OCI-LY1 (cell line): Measurements from ENCODE around the gene ZFYVE9.

Experiments
- EZH2 ChIP-seq: fragments of 200-600 bp; sonication (generic), shearing (Covaris generic); IDR thresholded peaks from 2 replicates; pipeline ENCODE4 v1.8.0; 2017; ENCODE audit warnings: borderline replicate concordance, mixed run types, mild to moderate bottlenecking, antibody characterized with exemption, low read length, moderate library complexity, mixed read lengths
- TF ChIP-seq, protein P1 (sequence below): fragments of 200-600 bp; sonication (generic), shearing (Covaris generic); IDR thresholded peaks from 2 replicates; pipeline ENCODE4 v1.5.1; 2017; ENCODE audit warnings: mild to moderate bottlenecking, antibody characterized with exemption, low read length, moderate library complexity, mixed read lengths

DNA sequence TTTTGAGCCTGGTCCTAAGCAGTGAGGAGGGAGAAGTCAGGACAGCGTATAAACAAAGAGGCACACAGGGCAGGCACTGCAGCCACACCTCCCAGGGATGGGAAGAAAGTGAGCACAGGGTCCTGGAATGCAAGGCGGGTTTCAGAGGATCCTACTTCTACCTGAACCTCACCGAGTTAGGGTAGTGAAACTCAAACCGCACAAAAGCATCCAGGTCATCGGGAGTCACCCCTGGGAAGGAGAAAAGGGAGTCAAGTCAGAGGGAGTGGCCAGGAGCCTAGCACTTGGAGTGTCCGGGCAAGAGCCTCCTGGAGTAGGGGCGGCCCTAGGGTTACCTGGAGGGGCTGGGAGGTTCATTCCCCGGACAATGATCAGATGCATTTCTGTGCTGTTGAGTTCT is 213.5 kb downstream of the ZFYVE9 start:
- TF ChIP-seq, protein P1, sequence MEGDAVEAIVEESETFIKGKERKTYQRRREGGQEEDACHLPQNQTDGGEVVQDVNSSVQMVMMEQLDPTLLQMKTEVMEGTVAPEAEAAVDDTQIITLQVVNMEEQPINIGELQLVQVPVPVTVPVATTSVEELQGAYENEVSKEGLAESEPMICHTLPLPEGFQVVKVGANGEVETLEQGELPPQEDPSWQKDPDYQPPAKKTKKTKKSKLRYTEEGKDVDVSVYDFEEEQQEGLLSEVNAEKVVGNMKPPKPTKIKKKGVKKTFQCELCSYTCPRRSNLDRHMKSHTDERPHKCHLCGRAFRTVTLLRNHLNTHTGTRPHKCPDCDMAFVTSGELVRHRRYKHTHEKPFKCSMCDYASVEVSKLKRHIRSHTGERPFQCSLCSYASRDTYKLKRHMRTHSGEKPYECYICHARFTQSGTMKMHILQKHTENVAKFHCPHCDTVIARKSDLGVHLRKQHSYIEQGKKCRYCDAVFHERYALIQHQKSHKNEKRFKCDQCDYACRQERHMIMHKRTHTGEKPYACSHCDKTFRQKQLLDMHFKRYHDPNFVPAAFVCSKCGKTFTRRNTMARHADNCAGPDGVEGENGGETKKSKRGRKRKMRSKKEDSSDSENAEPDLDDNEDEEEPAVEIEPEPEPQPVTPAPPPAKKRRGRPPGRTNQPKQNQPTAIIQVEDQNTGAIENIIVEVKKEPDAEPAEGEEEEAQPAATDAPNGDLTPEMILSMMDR: no peak
- TF ChIP-seq EZH2: no peak
